GM19099 (cell line): ENCODE measurements around the gene CAMKK2.

Source experiments
- POLR2A ChIP-seq: IDR thresholded peaks from 3 replicates; pipeline ENCODE4 v1.6.1; 2011; ENCODE audit warnings: low read depth; ENCODE audit not compliant: insufficient read length; ENCODE audit errors: extremely low read depth

Gene CAMKK2

GRCh38 chr12:121287267-121287954 lies 9.1 kb downstream of the CAMKK2 start:
- no peak for TF ChIP-seq POLR2A

GRCh38 chr12:121285856-121286255 lies 10.7 kb downstream of the CAMKK2 start:
- TF ChIP-seq POLR2A, result no peak

DNA sequence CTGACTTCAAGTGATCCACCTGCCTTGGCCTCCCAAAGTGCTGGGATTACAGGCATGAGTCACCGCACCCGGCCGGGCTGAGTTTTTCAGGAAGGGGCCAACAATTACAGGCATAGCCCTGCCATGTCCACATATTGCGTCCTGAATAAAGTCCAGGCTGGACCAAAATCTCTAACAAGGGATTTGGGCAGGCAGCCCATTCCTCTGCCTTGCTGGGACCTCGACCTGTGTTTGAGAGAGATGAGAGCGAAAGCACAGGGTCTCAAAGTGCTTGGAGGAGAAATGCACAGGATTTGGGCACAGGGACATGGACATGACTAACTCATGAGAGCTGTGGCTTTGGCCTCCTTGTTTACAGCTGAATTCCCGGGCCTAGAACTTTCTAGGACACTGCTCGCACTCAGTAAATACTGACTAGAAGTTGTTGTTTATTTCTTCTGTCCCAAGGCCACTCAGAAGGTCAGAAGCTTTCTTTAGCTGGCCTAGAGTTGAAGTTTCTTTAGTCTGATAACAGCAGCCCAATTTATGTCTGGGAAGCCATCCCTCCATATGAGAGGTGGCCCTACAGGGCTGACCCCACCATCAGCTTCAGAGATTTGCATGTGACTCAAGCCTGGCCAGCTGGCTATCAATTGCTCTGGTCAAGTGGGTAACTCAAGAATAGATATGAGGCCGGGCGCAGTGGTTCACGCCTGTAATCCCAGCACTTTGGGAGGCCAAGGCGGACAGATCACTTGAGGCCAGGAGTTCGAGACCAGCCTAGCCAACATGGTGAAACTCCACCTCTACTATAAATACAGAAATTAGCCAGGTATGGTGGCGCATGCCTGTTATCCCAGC lies 11.7 kb downstream of the CAMKK2 start:
- no peak for TF ChIP-seq POLR2A

DNA sequence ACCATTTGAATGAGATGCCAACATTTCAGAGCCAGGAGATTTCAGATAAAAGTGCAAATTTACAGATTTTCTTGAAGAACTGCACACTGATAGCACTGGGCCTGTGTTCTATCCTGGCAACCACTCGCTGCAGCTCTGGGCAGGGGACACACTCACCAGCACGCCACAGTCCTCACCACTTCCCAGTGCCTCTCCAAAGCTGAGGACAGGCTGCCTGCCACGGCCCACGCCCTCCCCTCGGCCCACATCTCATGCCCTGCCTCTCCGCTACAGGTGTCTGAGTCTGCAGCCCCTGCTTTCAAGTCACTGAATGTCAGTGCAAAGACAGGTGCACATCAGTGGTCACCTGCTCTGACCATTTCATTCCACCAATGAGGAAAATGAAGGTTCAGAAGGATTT lies 12.7 kb downstream of the CAMKK2 start:
- TF ChIP-seq POLR2A, result no peak

DNA sequence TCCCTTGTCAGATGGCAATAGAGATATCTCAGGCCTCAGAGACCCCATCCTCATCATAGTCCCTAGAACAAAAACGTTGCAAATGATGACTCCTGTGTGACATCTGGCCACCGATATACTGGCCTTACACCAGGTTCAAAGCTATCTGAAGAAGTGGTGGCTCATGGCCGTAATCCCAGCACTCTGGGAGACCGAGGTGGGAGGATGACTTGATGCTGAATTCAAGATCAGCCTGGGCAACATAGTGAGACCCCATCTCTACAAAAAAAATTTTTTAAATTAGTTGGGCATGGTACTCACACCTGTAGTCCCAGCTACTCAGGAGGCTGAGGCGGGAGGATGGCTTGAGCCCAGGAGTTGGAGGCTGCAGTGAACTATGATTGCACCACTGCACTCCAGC lies 13.1 kb downstream of the CAMKK2 start:
- TF ChIP-seq POLR2A, result no peak

DNA sequence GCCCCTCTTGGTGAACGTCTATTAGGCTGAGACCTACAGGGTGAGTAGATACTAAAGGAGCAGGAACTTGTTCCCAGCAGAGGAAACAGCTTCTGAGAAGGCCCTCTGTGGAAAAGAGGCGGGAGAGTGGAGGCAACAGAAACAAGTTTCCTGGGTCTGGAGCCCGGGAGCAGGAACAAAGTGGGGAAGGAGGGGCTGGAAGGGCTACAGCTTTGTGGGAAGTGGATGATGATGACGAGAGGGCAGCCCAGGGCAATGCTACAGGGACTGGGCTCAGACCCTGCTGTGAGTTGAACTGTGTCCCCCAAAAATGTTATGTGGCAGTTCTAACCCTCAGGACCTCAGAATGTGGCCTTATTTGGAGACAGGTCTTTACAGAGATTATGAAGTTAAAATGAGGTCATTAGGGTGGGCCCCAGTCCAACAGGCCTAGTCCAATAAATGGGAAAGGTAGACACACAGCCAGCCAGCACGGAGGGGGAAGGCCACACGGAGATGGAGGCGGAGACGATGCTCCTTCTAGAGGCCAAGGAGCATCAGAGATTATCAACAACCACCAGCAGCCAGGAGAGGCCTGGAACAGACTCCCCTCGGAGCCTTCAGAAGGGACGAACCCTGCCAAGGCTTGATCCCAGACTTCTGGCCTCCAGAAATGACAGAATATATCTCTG lies 14.3 kb downstream of the CAMKK2 start:
- no peak for TF ChIP-seq POLR2A

DNA sequence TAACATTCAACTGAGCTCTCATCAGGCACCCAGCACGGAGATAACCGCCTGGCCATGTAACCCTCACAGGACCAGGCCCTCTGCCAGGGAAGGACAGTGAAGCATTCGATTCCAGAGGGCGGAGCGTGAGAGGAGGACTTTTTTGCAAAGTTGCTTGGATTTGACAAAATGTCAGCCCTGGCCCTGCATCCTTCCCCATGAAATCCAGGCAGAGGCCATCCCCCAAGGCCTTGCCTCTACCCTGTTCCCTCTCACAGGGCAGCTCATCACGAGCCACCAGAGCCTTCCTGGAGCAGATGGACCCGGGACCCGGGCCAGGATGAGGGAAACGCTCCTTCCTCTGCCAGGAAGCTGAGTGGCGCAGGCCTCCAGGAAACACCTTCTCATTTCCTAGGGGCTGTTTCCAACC lies 17.0 kb downstream of the CAMKK2 start:
- TF ChIP-seq POLR2A, result no peak

DNA sequence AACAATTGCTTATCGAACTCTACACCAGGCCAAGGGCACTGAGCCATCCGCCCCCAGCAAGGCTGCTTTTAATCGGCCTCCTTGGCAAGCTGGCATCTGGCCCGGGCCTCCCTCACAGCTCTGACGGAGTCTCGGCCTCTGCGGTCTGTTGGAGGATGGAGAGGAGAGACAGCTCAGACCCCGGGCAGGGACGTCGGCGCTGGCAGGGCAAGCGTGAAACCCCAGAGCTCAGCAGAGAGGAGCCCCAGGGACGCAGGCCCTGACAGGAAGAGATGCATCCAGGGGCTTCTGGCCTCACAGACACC lies 17.5 kb downstream of the CAMKK2 start:
- no peak for TF ChIP-seq POLR2A

DNA sequence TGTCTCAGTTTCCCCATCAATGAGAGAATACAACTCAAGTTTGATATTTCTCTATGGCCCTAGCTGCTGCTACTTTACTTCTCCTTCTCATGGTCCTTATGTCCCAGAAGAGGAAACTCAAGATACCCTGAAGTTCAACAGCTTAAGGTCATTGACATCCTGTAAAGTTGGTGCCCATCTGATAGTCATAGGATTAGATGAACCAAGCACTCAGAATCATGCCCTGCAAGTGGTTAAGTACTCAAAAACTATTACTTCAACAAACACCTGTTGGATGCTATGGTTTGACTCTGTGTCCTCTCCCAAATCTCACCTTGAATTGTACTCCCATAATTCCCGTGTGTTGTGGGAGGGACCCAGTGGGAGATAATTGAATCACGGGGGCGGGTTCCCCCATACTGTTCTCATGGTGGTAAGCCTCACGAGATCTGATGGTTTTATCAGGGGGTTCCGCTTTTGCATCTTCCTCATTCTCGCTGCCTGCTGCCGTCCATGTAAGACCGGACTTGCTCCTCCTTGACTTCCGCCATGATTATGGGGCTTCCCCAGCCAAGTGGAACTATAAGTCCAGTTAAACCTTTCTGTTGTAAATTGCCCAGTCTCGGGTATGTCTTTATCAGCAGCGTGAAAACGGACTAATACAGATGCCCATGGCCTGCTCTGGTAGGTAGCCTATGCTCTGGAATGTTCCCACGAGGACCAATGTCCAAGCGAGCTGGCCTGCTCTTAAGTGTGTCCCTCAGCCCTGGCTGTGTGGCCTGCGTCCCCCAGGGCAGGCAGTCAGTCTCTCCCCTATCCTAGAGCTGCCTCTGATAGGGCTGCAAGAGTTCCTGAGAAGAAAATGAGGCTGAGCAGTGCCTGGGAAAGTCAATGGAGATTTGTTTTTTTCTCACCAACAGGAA lies 18.1 kb downstream of the CAMKK2 start:
- no peak for TF ChIP-seq POLR2A

GRCh38 chr12:121277374-121277759 lies 19.1 kb downstream of the CAMKK2 start:
- TF ChIP-seq POLR2A, result no peak

GRCh38 chr12:121274036-121274763 lies 22.3 kb downstream of the CAMKK2 start:
- no peak for TF ChIP-seq POLR2A

GRCh38 chr12:121273364-121273896 lies 23.1 kb downstream of the CAMKK2 start:
- no peak for TF ChIP-seq POLR2A

- no peak for TF ChIP-seq POLR2A
Measured at GRCh38 chr12:121267822-121268221, 28.7 kb downstream of the CAMKK2 start.

DNA sequence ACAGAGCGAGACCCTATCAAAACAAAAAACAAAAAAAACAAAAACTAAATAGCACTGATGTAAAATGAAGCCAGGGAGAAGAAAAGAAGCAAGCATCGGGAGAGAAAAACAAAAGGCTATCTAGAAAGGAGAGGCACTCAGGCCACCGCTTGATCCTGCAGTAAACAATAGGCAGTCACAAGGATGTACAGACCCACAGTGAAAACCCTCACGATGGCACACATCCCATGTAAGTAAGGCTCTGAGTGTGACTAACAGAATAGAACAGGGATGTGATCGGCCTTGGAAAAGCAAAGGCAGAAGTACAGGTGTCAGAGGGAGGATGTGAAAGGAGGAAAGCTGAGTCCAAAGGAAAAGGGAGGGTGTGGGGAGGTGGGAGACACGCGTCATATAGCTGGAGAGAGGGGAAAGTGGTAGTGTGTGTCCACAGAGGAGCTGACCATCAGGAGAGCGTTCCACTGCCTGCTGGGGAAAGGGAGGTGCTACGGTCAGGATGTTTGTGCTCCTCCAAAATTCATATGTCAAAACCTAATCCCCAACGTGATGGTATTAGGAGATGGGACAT lies 31.5 kb downstream of the CAMKK2 start:
- TF ChIP-seq POLR2A, result no peak

DNA sequence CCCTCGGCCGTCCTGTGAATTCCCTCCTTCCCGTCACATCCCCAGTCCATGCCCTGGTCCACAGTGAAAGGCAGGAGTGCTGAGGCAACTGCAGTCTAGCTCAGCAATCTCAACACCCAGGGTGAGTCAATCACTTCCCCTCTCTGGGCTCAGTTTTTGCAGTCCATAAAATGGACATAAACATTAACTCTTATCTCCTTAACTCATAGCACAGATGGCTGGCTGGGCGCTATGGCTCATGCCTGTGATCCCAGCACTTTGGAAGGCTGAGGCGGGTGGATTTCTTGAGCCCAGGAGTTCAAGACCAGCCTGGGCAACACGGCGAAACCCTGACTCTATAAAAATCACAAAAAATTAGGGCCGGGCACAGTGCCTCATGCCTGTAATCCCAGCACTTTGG lies 32.4 kb downstream of the CAMKK2 start:
- TF ChIP-seq POLR2A, result no peak
